AG04450 (cell line): ENCODE data around the gene SELENOF. TPM values are rescaled to one million over a fixed set of nuclear protein-coding genes. Genes with fewer than 3 reads are reported as not detected.

Experiments
- CTCF ChIA-PET: fragments of 300-600, 350-600 bp; formaldehyde crosslinking; extraction: SDS; loops from one replicate; lab custom pipeline; 2022; ENCODE audit warnings: antibody characterized with exemption, inconsistent platforms; lab: Charles Lee
- POLR2A ChIA-PET: fragments of 350-600 bp; formaldehyde crosslinking; extraction: SDS; loops from one replicate; lab custom pipeline; 2021; ENCODE audit warnings: antibody characterized with exemption, inconsistent platforms; lab: Yijun Ruan, JAX
- DNase-seq: peaks from one replicate; pipeline ENCODE4 v3.0.0-alpha.2; 2011; ENCODE audit warnings: low read depth, low spot score
- H3K27ac ChIP-seq: one replicate; pipeline ENCODE4 v1.5.1; 2012; ENCODE audit warnings: low read depth, low read length, control low read depth
- H3K27me3 ChIP-seq: one replicate; pipeline ENCODE4 v1.6.0; 2012; ENCODE audit warnings: low read length; ENCODE audit not compliant: control insufficient read depth, insufficient read depth
- H3K4me3 ChIP-seq: 2 replicates; pipeline ENCODE4 v1.5.1; 2011; ENCODE audit warnings: mild to moderate bottlenecking, low read depth, low read length, control low read depth
- H3K9me3 ChIP-seq: 2 replicates; pipeline ENCODE4 v1.5.1; 2012; ENCODE audit warnings: low read length; ENCODE audit not compliant: control insufficient read depth, insufficient read depth
- CTCF ChIP-seq: IDR thresholded peaks from 2 replicates; pipeline ENCODE4 v1.5.1; 2011; ENCODE audit warnings: low read depth, low read length, control low read depth, inconsistent platforms
- polyA plus RNA-seq: library from polyadenylated mRNA; depleted of rRNA; stranded (reverse); fragments of >200 nt; gene quantifications from 2 replicates; pipeline ENCODE4 v1.2.3, GENCODE V29; 2011

The SELENOF gene
- polyA plus RNA-seq, 1 experiment: 358 TPM

- Histone ChIP-seq H3K9me3 (no peaks in the 10 kb centered on the region), H3K27me3 (no peaks in the 10 kb centered on the region), H3K27ac (no peak overlapping the region), H3K4me3 (no peak overlapping the region)
- CTCF ChIA-PET: no interaction called here
- POLR2A ChIA-PET: no interaction called here
- DNase-seq: no peak
- no peak for TF ChIP-seq CTCF
Observed at GRCh38 chr1:86841116-86841515, 72.8 kb downstream of the SELENOF start.

DNA sequence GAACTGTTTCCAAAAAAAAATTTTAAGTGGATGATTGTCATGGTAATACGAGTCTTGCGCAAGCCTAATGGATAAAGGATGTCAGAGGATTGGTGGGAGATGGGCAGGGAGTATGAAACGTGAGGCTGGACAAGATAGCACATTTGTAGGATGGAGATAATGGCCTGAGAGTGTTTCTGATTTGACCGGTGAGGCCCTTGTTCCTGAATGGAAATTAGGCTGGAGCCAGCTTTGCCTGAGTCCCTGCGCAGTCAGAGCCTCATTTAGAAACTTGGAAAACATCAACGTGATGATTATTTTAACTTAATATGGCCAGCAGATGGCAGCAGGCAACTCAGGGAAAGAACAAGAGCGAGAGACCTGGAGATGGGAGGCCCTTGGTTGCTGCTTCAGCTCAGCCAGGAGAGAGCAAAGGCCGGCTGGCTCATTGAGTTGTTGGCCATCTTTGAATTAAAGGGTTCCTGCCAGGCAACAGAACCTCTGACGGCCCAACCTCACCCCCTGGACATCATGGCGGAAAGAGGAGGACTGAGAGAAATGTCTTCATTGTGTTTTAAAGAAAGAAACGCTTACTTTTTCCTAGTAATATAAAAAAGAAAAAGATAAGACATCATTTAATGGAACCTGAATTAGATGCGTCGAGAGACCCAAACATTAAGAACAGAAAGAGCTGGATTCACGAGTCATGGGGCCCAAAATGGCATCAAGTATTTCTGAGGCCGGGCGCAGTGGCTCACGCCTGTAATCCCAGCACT is 80.3 kb downstream of the SELENOF start:
- CTCF ChIA-PET: interaction anchor here (0.5 to 4.1 kb wide), 37 partner anchors 9 to 337 kb away, joined by 3 to 81 read pairs (median 4); partner anchors contain the start of genes HS2ST1 and SELENOF
- POLR2A ChIA-PET: interaction anchor here (0.7 kb wide), 1 partner anchor 444 kb away, joined by 3 read pairs; no protein-coding TSS in a partner anchor
- peak; percentile 74 for DNase-seq
- Histone ChIP-seq H3K9me3 (no peaks in the 10 kb centered on the region), H3K27me3 (no peaks in the 10 kb centered on the region), H3K27ac (no peak overlapping the region), H3K4me3 (no peak overlapping the region)
- TF ChIP-seq CTCF: peak; percentile 60

GRCh38 chr1:86832433-86832832 is 81.5 kb downstream of the SELENOF start:
- no peaks in the 10 kb centered on the region for H3K9me3 ChIP-seq
- H3K4me3 ChIP-seq: no peak overlapping the region
- no peaks in the 10 kb centered on the region for H3K27me3 ChIP-seq
- no peak for DNase-seq
- TF ChIP-seq CTCF: no peak
- no peak overlapping the region for H3K27ac ChIP-seq
- ChIA-PET POLR2A (no interaction called here), CTCF (interaction anchor here (1.4 to 4.1 kb wide), 2 partner anchors 132 to 252 kb away, joined by 9 to 41 read pairs; no protein-coding TSS in a partner anchor)

DNA sequence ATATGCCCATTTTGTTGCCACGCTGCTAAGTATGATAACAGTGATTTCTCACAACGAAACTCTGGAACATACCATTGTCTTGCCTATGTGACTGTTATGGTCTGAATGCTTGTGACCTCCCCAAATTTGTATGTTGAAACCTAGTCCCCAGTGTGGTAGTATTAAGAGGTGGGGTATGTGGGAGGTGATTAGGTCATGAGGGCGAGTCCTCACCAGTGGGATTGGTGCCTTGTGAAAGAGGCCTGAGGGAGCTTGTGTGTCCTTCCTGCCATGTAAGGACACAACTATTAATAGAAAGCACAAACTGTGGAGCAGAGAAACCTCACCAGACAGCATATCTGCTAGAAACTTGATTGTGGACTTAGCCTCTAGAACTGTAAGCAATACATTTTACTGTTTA is 84.6 kb downstream of the SELENOF start:
- POLR2A ChIA-PET: no interaction called here
- no peak overlapping the region for H3K4me3 ChIP-seq
- no peak for DNase-seq
- no peak overlapping the region for H3K27ac ChIP-seq
- H3K27me3 ChIP-seq: peaks cover 2% of the 10 kb centered on the region
- CTCF ChIA-PET: interaction anchor here (1.2 to 1.6 kb wide), 3 partner anchors 134 to 255 kb away, joined by 5 to 6 read pairs (median 5); no protein-coding TSS in a partner anchor
- no peaks in the 10 kb centered on the region for H3K9me3 ChIP-seq
- no peak for TF ChIP-seq CTCF

GRCh38 chr1:86828024-86828423 is 85.9 kb downstream of the SELENOF start:
- DNase-seq: no peak
- Histone ChIP-seq H3K27me3 (peaks cover 11% of the 10 kb centered on the region), H3K9me3 (no peaks in the 10 kb centered on the region), H3K27ac (no peak overlapping the region), H3K4me3 (no peak overlapping the region)
- CTCF ChIA-PET: no interaction called here
- POLR2A ChIA-PET: no interaction called here
- no peak for TF ChIP-seq CTCF
